ENCODE results near the gene ZNF148. TPM values are rescaled to one million over a fixed set of nuclear protein-coding genes. Genes with fewer than 3 reads are reported as not detected.

ZNF148 gene
- total and polyA plus RNA-seq, 2 of the 4 experiments (the other 2 are of a cell fraction): 9.4 to 65.2 TPM

DNA sequence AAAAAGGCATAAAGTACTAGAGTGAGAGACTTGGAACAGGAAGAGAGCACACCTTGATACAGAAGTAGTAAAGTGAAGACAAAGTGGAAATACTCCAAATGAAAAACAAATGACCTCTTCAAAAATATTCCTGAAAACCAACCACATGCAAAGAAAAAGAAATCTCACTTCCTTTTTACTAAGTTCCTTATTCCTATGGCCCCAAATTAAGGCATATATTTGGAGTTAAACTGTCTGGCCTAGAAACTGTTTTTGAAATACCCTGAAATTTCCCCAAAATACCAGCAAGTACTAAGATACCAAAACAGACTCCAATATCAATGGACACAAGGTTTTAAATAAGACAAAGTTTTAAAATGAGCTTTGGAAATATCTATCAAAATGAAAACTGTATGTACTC lies 58.2 kb downstream of the ZNF148 start:
- CTCF ChIA-PET: no interaction called here
- dilution Hi-C loops (cut with HindIII; ENCODE audit: low sequenced_read_pairs, unreplicated experiment): no loop called here
- no TSS peak for BruUV-seq (replicated peaks)

More for the DNA sequence above, 58.2 kb downstream of the ZNF148 start:
- Histone ChIP-seq H2BK20ac (ENCODE audit: low read depth, low read length) (no peak overlapping the region), H3K9me1 (ENCODE audit: insufficient read depth, low read length) (peaks cover 3% of the 10 kb centered on the region; the same call in 1 of the 2 replicates), H3K23ac (ENCODE audit: low read depth, low read length) (no peak overlapping the region), H3K27ac (ENCODE audit: insufficient read depth, low read length) (no peak overlapping the region), H3K18ac (ENCODE audit: low read depth, low read length) (no peak overlapping the region), H2BK120ac (ENCODE audit: low read depth, low read length) (no peak overlapping the region), H3K4me1 (ENCODE audit: control insufficient read depth, insufficient read depth, low read length) (0 out of 2 replicates have a peak, but pooled peaks cover 2% of the 10 kb centered on the region), H2AK9ac (replicated peaks; ENCODE audit: low read depth, low read length, poor library complexity) (no peak overlapping the region), H2BK5ac (ENCODE audit: low read depth, low read length, poor library complexity, severe bottlenecking) (no peak overlapping the region), H3K4me3 (ENCODE audit: insufficient read depth, low read depth, low read length) (no peak overlapping the region), H2AFZ (replicated peaks; ENCODE audit: low read length, poor library complexity) (no peak overlapping the region), H3K79me1 (ENCODE audit: low read depth in 1 of 2, low read length in 2 of 2) (peaks cover 8 to 40% of the 10 kb centered on the region in 2 experiments; a peak in 3 of 4 replicates), H3K4ac (ENCODE audit: low read depth, low read length) (no peak overlapping the region), H3K14ac (replicated peaks; ENCODE audit: low read depth, low read length) (no peak overlapping the region), H4K91ac (ENCODE audit: insufficient read depth, low read depth, low read length) (no peak overlapping the region), H2AK5ac (ENCODE audit: low read depth, low read length) (no peak overlapping the region), H2BK15ac (ENCODE audit: low read depth, low read length) (no peak overlapping the region), H4K8ac (ENCODE audit: low read depth in 2 of 2, low read length in 2 of 2) (no peak overlapping the region), H3K56ac (ENCODE audit: extremely low read depth, insufficient read depth, low read length) (no peak overlapping the region), H4K20me1 (ENCODE audit: insufficient read depth, low read length) (no peaks in the 10 kb centered on the region; the same call in 1 of the 2 replicates), H3K36me3 (ENCODE audit: control insufficient read depth, insufficient read depth, low read length) (peaks cover 5% of the 10 kb centered on the region), H3K9ac (ENCODE audit: low read depth, low read length) (no peak overlapping the region), H4K5ac (ENCODE audit: low read depth, low read length) (no peak overlapping the region), H3K9me3 (ENCODE audit: control insufficient read depth, insufficient read depth, low read length) (no peaks in the 10 kb centered on the region), H3K4me2 (ENCODE audit: low read depth, low read length) (no peak overlapping the region), H3K27me3 (ENCODE audit: control insufficient read depth, insufficient read depth, low read length) (no peaks in the 10 kb centered on the region)
- DNase-seq (no peak), ATAC-seq (ENCODE audit: low read depth) (no peak)
- POLR2A ChIA-PET (ENCODE audit: unreplicated experiment): no interaction called here
- in situ Hi-C loops (cut with MboI; ENCODE audit: low sequenced_read_pairs): no loop called here
- intact Hi-C loops (cut with micrococcal nuclease): no loop called here
- TF ChIP-seq BHLHE40 (IDR thresholded peaks at IDR 0.05; ENCODE audit: low read depth, low read length): no peak
- TF ChIP-seq MAZ (IDR thresholded peaks at IDR 0.05; ENCODE audit: borderline replicate concordance, low read depth, low read length): no peak

Data from IMR-90 (cell line).